ENCODE data around the gene ANKRD65. TPM values are rescaled to one million over a fixed set of nuclear protein-coding genes. Genes with fewer than 3 reads are reported as not detected.
"Not testable (repeated sequence)": the region's sequence is repeated elsewhere in the genome, so short reads cannot be mapped to it uniquely, and the experiment has no call there.

The ANKRD65 gene
- total RNA-seq (2014; rRNA removed) (0.18 and 1.1 TPM in 2 replicates), Bru-seq, nascent RNA (percentile 13 among the genes with signal in this experiment), BruChase-seq, experiment 1, labeled RNA remaining after a 6-hour chase (percentile 24 among the genes with signal in this experiment), BruChase-seq, experiment 2, labeled RNA remaining after a 2-hour chase (percentile 23 among the genes with signal in this experiment)
- long read RNA-seq, partial matches to known transcripts: 3 of 4 reads
- long read RNA-seq, other reads (novel, unspliced or antisense): 1 of 4 reads

DNA sequence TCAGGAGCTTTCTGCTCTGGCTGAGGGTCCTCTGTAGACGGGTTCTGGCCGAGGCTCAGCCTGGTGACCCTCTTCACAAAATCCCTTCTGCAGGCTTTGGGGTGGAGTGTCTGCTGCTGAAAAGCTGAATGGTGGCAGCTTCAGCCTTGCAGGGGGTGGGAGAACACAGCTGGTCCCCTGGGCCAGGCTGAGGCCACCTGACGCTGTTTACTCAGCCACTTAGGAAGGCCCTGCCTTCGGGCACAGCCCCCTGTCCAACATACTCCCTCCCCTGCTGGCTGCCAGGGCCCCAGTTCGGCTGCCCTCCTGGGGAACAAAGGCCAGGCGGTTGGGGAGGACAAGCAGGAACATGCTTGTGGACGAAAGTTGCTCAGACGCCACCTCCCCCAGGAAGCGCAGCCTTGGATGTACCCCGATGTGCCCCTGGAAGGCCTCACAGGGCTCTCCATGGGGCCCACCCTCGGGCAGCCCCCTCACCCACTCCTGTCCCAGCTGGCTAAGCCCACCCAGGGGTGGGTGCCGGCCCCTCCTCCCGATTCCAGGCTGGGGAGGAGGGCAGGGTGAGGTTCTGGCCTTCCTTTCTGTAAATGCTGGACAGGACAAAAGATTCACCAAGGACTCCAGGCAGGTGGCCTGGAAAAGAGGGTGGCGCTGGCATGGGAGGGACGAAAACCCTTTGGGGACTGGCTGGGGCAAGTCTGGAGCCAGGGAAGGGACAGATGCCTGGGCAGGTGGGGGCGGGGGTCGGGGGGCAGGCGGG lies at the start of gene ANKRD65:
ANKRD65 (minus strand) TSS at position 130 of the 760 bp plus-strand sequence. CDS start 271 bp downstream, outside the sequence.
- Histone ChIP-seq H2AFZ (ENCODE audit: low read length) (no peak within 1 kb of the TSS), H3K9me3 (ENCODE audit: low read length) (no peaks in the 10 kb centered on the region), H3K9ac (ENCODE audit: low read length) (no peak within 1 kb of the TSS), H3K79me2 (ENCODE audit: low read length) (no peaks in the 10 kb centered on the region), H3K4me1 (ENCODE audit: insufficient read depth, low read length) (peaks cover 15% of the 10 kb centered on the region), H3K27me3 (ENCODE audit: low read length) (no peaks in the 10 kb centered on the region), H4K20me1 (ENCODE audit: low read length) (no peaks in the 10 kb centered on the region), H3K27ac (ENCODE audit: low read length) (no peak within 1 kb of the TSS), H3K4me2 (ENCODE audit: low read length) (no peak within 1 kb of the TSS), H3K9me2 (replicated peaks; ENCODE audit: low read length) (no peaks in the 10 kb centered on the region), H3F3A (ENCODE audit: low read length, unreplicated experiment) (no peaks in the 10 kb centered on the region), H3K4me3 (ENCODE audit: low read length) (no peak within 1 kb of the TSS), H3K36me3 (ENCODE audit: low read depth, low read length) (no peaks in the 10 kb centered on the region)
- CTCF ChIA-PET: no interaction called here
- no TSS peak for BruUV-seq (replicated peaks)
- POLR2A ChIA-PET (ENCODE audit: unreplicated experiment): no interaction called here
- TF ChIP-seq EZH2 (IDR thresholded peaks at IDR 0.05; ENCODE audit: low read length, unreplicated experiment): no peak
- TF ChIP-seq EZH2phosphoT487 (IDR thresholded peaks at IDR 0.05; ENCODE audit: borderline replicate concordance, low read length): no peak
- TF ChIP-seq, protein P1, sequence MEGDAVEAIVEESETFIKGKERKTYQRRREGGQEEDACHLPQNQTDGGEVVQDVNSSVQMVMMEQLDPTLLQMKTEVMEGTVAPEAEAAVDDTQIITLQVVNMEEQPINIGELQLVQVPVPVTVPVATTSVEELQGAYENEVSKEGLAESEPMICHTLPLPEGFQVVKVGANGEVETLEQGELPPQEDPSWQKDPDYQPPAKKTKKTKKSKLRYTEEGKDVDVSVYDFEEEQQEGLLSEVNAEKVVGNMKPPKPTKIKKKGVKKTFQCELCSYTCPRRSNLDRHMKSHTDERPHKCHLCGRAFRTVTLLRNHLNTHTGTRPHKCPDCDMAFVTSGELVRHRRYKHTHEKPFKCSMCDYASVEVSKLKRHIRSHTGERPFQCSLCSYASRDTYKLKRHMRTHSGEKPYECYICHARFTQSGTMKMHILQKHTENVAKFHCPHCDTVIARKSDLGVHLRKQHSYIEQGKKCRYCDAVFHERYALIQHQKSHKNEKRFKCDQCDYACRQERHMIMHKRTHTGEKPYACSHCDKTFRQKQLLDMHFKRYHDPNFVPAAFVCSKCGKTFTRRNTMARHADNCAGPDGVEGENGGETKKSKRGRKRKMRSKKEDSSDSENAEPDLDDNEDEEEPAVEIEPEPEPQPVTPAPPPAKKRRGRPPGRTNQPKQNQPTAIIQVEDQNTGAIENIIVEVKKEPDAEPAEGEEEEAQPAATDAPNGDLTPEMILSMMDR (conservative IDR thresholded peaks at IDR 0.05; ENCODE audit: low read depth, low read length): no peak
- DNase-seq (no peak), ATAC-seq (no peak)
- intact Hi-C loops (cut with micrococcal nuclease): no loop called here

DNA sequence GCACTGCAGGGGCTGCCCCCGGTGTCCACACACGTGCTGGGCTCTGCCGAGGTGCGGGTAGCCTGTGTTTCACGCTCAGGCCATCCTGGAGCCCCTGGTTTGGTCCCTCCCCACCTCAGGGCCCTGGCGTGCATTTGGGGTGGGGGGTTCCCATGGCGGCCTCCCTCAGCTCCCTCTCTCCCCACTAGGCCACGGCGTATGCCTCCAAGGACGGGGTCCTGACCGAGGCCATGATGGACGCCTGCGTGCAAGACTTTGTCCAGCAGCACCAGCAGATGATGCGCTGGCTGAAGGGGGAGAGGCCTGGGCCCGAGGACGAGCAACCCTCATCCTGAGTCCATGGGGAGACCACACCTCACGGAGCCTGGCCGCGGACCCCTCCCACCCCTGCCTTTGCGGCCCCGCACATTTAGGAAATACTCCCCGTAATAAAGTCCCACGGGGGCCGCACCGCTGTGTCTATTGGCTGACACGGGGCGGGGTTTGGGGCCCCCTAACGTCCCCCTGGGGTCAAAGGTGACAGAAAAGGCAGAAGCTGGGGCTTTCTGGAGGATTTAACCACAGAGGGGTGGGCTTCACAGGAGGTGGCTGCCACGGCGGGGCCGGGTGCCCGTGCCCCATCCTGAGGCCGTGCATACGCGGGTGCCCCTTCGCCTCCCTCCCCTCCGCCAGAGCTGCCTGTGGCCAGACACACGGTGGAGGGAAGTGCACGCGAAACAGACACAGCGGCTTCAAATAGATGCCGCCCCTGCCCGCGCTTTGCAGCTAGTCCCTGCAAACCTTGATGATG lies 47.3 kb upstream of the ANKRD65 start:
- H3K79me2 ChIP-seq (ENCODE audit: low read length): peaks cover 32% of the 10 kb centered on the region
- H3K27me3 ChIP-seq (ENCODE audit: low read length); ATAC-seq; CTCF ChIA-PET; H3K27ac ChIP-seq (ENCODE audit: low read length); POLR2A ChIA-PET (ENCODE audit: unreplicated experiment); H3K9me3 ChIP-seq (ENCODE audit: low read length); H3K4me1 ChIP-seq (ENCODE audit: insufficient read depth, low read length); H3K4me2 ChIP-seq (ENCODE audit: low read length); BruUV-seq (replicated peaks); H2AFZ ChIP-seq (ENCODE audit: low read length); intact Hi-C loops (cut with micrococcal nuclease); DNase-seq; H3K36me3 ChIP-seq (ENCODE audit: low read depth, low read length); H3K9me2 ChIP-seq (replicated peaks; ENCODE audit: low read length); H3F3A ChIP-seq (ENCODE audit: low read length, unreplicated experiment); H3K4me3 ChIP-seq (ENCODE audit: low read length); H4K20me1 ChIP-seq (ENCODE audit: low read length); H3K9ac ChIP-seq (ENCODE audit: low read length): not testable (repeated sequence)

DNA sequence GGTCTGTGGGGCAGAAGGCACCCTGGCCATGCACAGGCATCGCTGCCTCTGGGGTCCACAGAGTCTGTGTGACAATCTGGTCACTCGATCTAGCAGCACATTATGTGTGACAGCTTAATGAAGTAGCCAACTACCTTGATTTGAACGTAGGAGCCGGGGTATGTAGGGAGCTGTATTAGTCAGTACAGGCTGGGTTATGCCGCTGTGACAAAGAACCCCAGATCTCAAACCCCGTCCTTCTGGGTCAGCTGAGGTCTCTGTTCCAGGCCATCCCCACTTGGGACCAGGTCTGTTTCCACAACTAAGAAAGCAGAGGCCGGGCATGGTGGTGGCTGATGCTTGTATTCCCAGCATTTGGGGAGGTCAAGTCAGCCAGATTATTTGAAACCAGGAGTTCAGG lies 42.2 kb upstream of the ANKRD65 start:
- no peaks in the 10 kb centered on the region for H3K9me3 ChIP-seq (ENCODE audit: low read length)

More for the DNA sequence above, 42.2 kb upstream of the ANKRD65 start:
- no TSS peak for BruUV-seq (replicated peaks)
- Histone ChIP-seq H3K36me3 (ENCODE audit: low read depth, low read length) (no peaks in the 10 kb centered on the region), H3K4me3 (ENCODE audit: low read length) (no peak overlapping the region), H3K27me3 (ENCODE audit: low read length) (no peaks in the 10 kb centered on the region), H3K9me2 (replicated peaks; ENCODE audit: low read length) (no peaks in the 10 kb centered on the region), H3K9ac (ENCODE audit: low read length) (no peak overlapping the region), H3K4me2 (ENCODE audit: low read length) (no peak overlapping the region), H2AFZ (ENCODE audit: low read length) (no peak overlapping the region), H3K27ac (ENCODE audit: low read length) (no peak overlapping the region), H3F3A (ENCODE audit: low read length, unreplicated experiment) (no peaks in the 10 kb centered on the region), H4K20me1 (ENCODE audit: low read length) (no peaks in the 10 kb centered on the region), H3K4me1 (ENCODE audit: insufficient read depth, low read length) (peaks cover 4% of the 10 kb centered on the region), H3K79me2 (ENCODE audit: low read length) (no peaks in the 10 kb centered on the region)
- ATAC-seq: no peak
- POLR2A ChIA-PET (ENCODE audit: unreplicated experiment): no interaction called here
- TF ChIP-seq EZH2 (IDR thresholded peaks at IDR 0.05; ENCODE audit: low read length, unreplicated experiment): no peak
- TF ChIP-seq EZH2phosphoT487 (IDR thresholded peaks at IDR 0.05; ENCODE audit: borderline replicate concordance, low read length): no peak
- TF ChIP-seq, protein P1 (conservative IDR thresholded peaks at IDR 0.05; ENCODE audit: low read depth, low read length): no peak
- no peak for DNase-seq
- CTCF ChIA-PET: no interaction called here
- intact Hi-C loops (cut with micrococcal nuclease): no loop called here
